GM12878 (cell line): ENCODE data around the gene TBP. TPM values are rescaled to one million over a fixed set of nuclear protein-coding genes. Genes with fewer than 3 reads are reported as not detected.

Experiments
- ATAC-seq: fragments of 200-7000 bp; cut with Tn5 transposase; 3 replicates; pipeline ENCODE4 v1.9.1; 2020; ENCODE audit warnings: mild to moderate bottlenecking, moderate library complexity
- Bru-seq: library from RNA; stranded (reverse); fragments of 400-500 nt; gene quantifications from one replicate; lab custom pipeline; 2021; lab: Mats Ljungman, UMichigan
- BruChase-seq, 2 experiments: library from RNA; stranded (reverse); fragments of 400-500 nt; gene quantifications; one replicate each; lab custom pipeline; 2021; lab: Mats Ljungman, UMichigan
- BruUV-seq: library from RNA; stranded (reverse); fragments of 400-500 nt; replicated peaks from 2 replicates; lab custom pipeline; 2021; lab: Mats Ljungman, UMichigan
- CTCF ChIA-PET: fragments of 300-600 bp; sonication (Branson Sonifier 250); formaldehyde crosslinking; extraction: SDS; loops from one replicate; lab custom pipeline; 2021; ENCODE audit warnings: inconsistent platforms; lab: Yijun Ruan, JAX
- POLR2A ChIA-PET: fragments of 350-600 bp; formaldehyde crosslinking; extraction: SDS; loops from one replicate; lab custom pipeline; 2021; ENCODE audit warnings: inconsistent platforms; lab: Charles Lee
- RAD21 ChIA-PET: fragments of 300-600 bp; sonication (Branson Sonifier 250); formaldehyde crosslinking; loops from one replicate; lab custom pipeline; 2023; ENCODE audit warnings: antibody characterized with exemption; ENCODE audit not compliant: unreplicated experiment; lab: Charles Lee
- SMC1A ChIA-PET: fragments of 300-600 bp; sonication (Branson Sonifier 250); formaldehyde crosslinking; loops from one replicate; lab custom pipeline; 2023; ENCODE audit not compliant: unreplicated experiment, uncharacterized antibody; lab: Charles Lee
- DNase-seq: peaks from one replicate; pipeline ENCODE4 v3.0.0-alpha.2; 2011; ENCODE audit warnings: low read depth, low spot score
- FAIRE-seq: peaks from 3 replicates; lab custom pipeline; 2011; peaks lifted over from hg19 to GRCh38; lab: Jason Lieb, UNC
- H2AFZ ChIP-seq: 2 replicates; pipeline ENCODE4 v1.6.0; 2011; ENCODE audit warnings: low read depth, low read length, control low read depth; ENCODE audit not compliant: control insufficient read depth
- H3K27ac ChIP-seq: 2 replicates; pipeline ENCODE4 v1.5.1; 2011; ENCODE audit warnings: control low read depth; ENCODE audit not compliant: control insufficient read depth, insufficient read depth
- H3K27me3 ChIP-seq, 2 experiments: replicated peaks in 1 of 2; 2 replicates each; pipeline versions ENCODE4 v1.6.0 to v1.6.1; 2011; ENCODE audit warnings: low read length in 1 of 2; ENCODE audit not compliant: control insufficient read depth in 2 of 2, insufficient read depth in 2 of 2
- H3K36me3 ChIP-seq, 2 experiments: 2 replicates each; pipeline ENCODE4 v1.5.1; 2011; ENCODE audit warnings: low read length in 1 of 2; ENCODE audit not compliant: control insufficient read depth in 2 of 2, insufficient read depth in 2 of 2
- H3K4me1 ChIP-seq: 2 replicates; pipeline ENCODE4 v1.6.1; 2011; ENCODE audit warnings: mild to moderate bottlenecking, low read length, moderate library complexity, mixed read lengths; ENCODE audit not compliant: control insufficient read depth, insufficient read depth
- H3K4me2 ChIP-seq: 2 replicates; pipeline ENCODE4 v1.6.0; 2011; ENCODE audit warnings: control low read depth; ENCODE audit not compliant: control insufficient read depth, insufficient read depth
- H3K4me3 ChIP-seq: fragments of 200-600 bp; sonication (generic); 2 replicates; pipeline ENCODE4 v1.5.1; 2016
- H3K79me2 ChIP-seq: 2 replicates; pipeline ENCODE4 v1.6.0; 2011; ENCODE audit warnings: low read length; ENCODE audit not compliant: control insufficient read depth, insufficient read depth
- H3K9ac ChIP-seq: 2 replicates; pipeline ENCODE4 v1.8.0; 2011; ENCODE audit warnings: low read length, control low read depth, mixed read lengths; ENCODE audit not compliant: control insufficient read depth, insufficient read depth
- H3K9me3 ChIP-seq: replicated peaks from 3 replicates; pipeline ENCODE4 v1.5.1; 2011; ENCODE audit warnings: mild to moderate bottlenecking, low read length; ENCODE audit not compliant: control insufficient read depth, insufficient read depth
- H4K20me1 ChIP-seq: 2 replicates; pipeline ENCODE4 v1.6.0; 2011; ENCODE audit not compliant: control insufficient read depth, insufficient read depth
- BCLAF1 ChIP-seq: fragments of 450-650 bp; IDR thresholded peaks from 2 replicates; pipeline ENCODE4 v1.6.1; 2017; ENCODE audit warnings: antibody characterized with exemption, mild to moderate bottlenecking, moderate library complexity
- CHD4 ChIP-seq: fragments of 200-600 bp; sonication (generic); IDR thresholded peaks from 2 replicates; pipeline ENCODE4 v1.6.1; 2016; ENCODE audit warnings: mild to moderate bottlenecking
- CUX1 ChIP-seq: IDR thresholded peaks from 2 replicates; pipeline ENCODE4 v1.6.1; 2012; ENCODE audit warnings: improper control_type of control experiment, low read depth, low read length; ENCODE audit not compliant: insufficient replicate concordance
- NFYB ChIP-seq: IDR thresholded peaks from 2 replicates; pipeline ENCODE4 v1.6.1; 2011; ENCODE audit warnings: low read depth, mild to moderate bottlenecking, low read length, improper control_type of control experiment, moderate library complexity; ENCODE audit not compliant: insufficient read depth
- SP1 ChIP-seq: IDR thresholded peaks from one replicate; pipeline ENCODE4 v1.6.1; 2011; ENCODE audit warnings: low read depth, low read length
- SREBF1 ChIP-seq: IDR thresholded peaks from 2 replicates; pipeline ENCODE4 v1.6.1; 2012; ENCODE audit warnings: mild to moderate bottlenecking, low read length
- SREBF2 ChIP-seq: IDR thresholded peaks from 2 replicates; pipeline ENCODE4 v1.6.1; 2012; ENCODE audit warnings: mild to moderate bottlenecking, low read length
- TCF12 ChIP-seq: IDR thresholded peaks from 2 replicates; pipeline ENCODE4 v1.6.1; 2011; ENCODE audit warnings: low read depth, mild to moderate bottlenecking, low read length
- WGBS: methylation state at CpG from one replicate; pipeline ENCODE4 v1.1.6; 2016; ENCODE audit warnings: low lambda C conversion rate; ENCODE audit not compliant: insufficient replicate concordance, insufficient coverage; ENCODE audit errors: missing lambda C conversion rate; 5-methylcytosine and 5-hydroxymethylcytosine counted together
- in situ Hi-C: fragments of 300-500 bp; cut with MboI; formaldehyde crosslinking; loops from 9 replicates; pipeline ENCODE4 v1.14.3; 2018; ENCODE audit warnings: mixed read lengths
- intact Hi-C: fragments of 100-400 bp; cut with micrococcal nuclease; formaldehyde crosslinking; loops from one replicate; pipeline ENCODE4 v1.14.2; 2022; ENCODE audit not compliant: unreplicated experiment
- long read RNA-seq, 2 experiments: library from polyadenylated mRNA; unstranded; transcript quantifications; one replicate each; pipeline ENCODE4 v2.0.0, GENCODE V29; 2019 to 2020
- polyA minus RNA-seq, 3 experiments: library from RNA; depleted of rRNA, polyadenylated mRNA; stranded (reverse); fragments of >200 nt; gene quantifications; 2 replicates each; pipeline ENCODE4 v1.2.3, GENCODE V29; 2011
- polyA plus RNA-seq, 11 experiments: library from polyadenylated mRNA; depleted of rRNA in 4 of 11; unstranded in 6 of 11; stranded (reverse) in 5 of 11; fragments of >200 nt; fragmentation: Nextera tagmentation in 4 of 11; fragmentation: Illumina TruSeq in 1 of 11; extraction: Ambion mirVana in 4 of 11; extraction: Trizol in 1 of 11; gene quantifications; 1 replicate in 1 of 11; 2 replicates in 10 of 11; pipeline versions ENCODE4 v1.2.1 to v1.2.3, GENCODE V29; 2011 to 2016; ENCODE audit warnings: inconsistent platforms in 2 of 11, missing spikeins in 2 of 11, low read depth in 1 of 11
- total RNA-seq, 4 experiments: library from RNA; depleted of rRNA in 3 of 4; stranded (reverse); fragments of >200 nt in 3 of 4; fragmentation: Illumina TruSeq in 1 of 4; extraction: Trizol in 1 of 4; gene quantifications; 2 replicates each; pipeline versions ENCODE4 v1.2.1 to v1.2.3, GENCODE V29; 2013 to 2021

The TBP gene
- total RNA-seq (2013; cell fraction: nucleolus; rRNA removed): 39.7 and 48.9 TPM in 2 replicates
- total RNA-seq (2014; rRNA removed) (27.1 and 30.6 TPM in 2 replicates), total RNA-seq (2014; rRNA removed; fragmentation: Illumina TruSeq; extraction: Trizol) (13.6 and 15.0 TPM in 2 replicates), total RNA-seq (2021) (18.3 and 19.6 TPM in 2 replicates), polyA plus RNA-seq (2011; rRNA removed) (20.8 and 27.4 TPM in 2 replicates), polyA plus RNA-seq (2014; fragmentation: Illumina TruSeq; extraction: Trizol) (24.6 and 25.6 TPM in 2 replicates), polyA plus RNA-seq (2014; fragmentation: Nextera tagmentation; extraction: Ambion mirVana) (10 to 100 TPM; 26.0 to 35.5 TPM), polyA plus RNA-seq (2014; rRNA removed) (24.2 and 31.0 TPM in 2 replicates), polyA plus RNA-seq (2016; fragmentation: Nextera tagmentation; extraction: Ambion mirVana) (10 to 100 TPM; 32.4 to 39.5 TPM), polyA minus RNA-seq (2011; rRNA and poly(A)+ RNA removed) (18.0 and 22.6 TPM in 2 replicates), Bru-seq, nascent RNA (percentile 90 among the genes with signal in this experiment), BruChase-seq, experiment 1, labeled RNA remaining after a 6-hour chase (percentile 80 among the genes with signal in this experiment), BruChase-seq, experiment 2, labeled RNA remaining after a 2-hour chase (percentile 85 among the genes with signal in this experiment)
- 10.0 TPM for polyA plus RNA-seq (2011; ENCODE audit: low read depth)
- polyA plus RNA-seq (2011; cell fraction: cytosol; rRNA removed): 17.1 and 25.9 TPM in 2 replicates
- polyA plus RNA-seq (2011; cell fraction: nucleus; rRNA removed): 21.4 and 22.2 TPM in 2 replicates
- 11.7 and 13.6 TPM in 2 replicates for polyA plus RNA-seq (2012)
- polyA minus RNA-seq (2011; cell fraction: cytosol; rRNA and poly(A)+ RNA removed): 6.4 and 8.0 TPM in 2 replicates
- 7.3 and 12.7 TPM in 2 replicates for polyA minus RNA-seq (2011; cell fraction: nucleus; rRNA and poly(A)+ RNA removed)
- long read RNA-seq, experiment 1, transcript TBP-201 (8 exons, 1,861 nt): minor isoform, 17 of 48 reads
- long read RNA-seq, experiment 1, transcript TBP-202 (8 exons, 1,903 nt): major isoform, 26 of 48 reads
- long read RNA-seq, experiment 1, partial matches to known transcripts: 4 of 48 reads
- long read RNA-seq, experiment 1, other reads (novel, unspliced or antisense): 1 of 48 reads
- long read RNA-seq, experiment 2, partial matches to known transcripts: 2 of 5 reads
- long read RNA-seq, experiment 2, other reads (novel, unspliced or antisense): 2 of 5 reads

GRCh38 chr6:170554013-170554795 lies at the start of gene TBP:
Gene TBP (plus strand): TSS chr6:170554369. CDS start chr6:170557030, 2,661 bp downstream.
- in situ Hi-C loops: loop anchor here (5.0 kb wide), 2 partner anchors 802 to 852 kb away; partner anchors contain the start of genes C6orf120, DYNLT2, ERMARD and WDR27
- Histone ChIP-seq H3K4me2 (peak within 1 kb of the TSS; percentile 77), H3K27ac (peak within 1 kb of the TSS; percentile 90), H3K4me3 (peak within 1 kb of the TSS; percentile 76), H2AFZ (peak within 1 kb of the TSS; percentile 93), H3K4me1 (peaks cover 3% of the 10 kb centered on the region; the same call in 1 of the 2 replicates), H3K36me3 (peaks cover 0 to 7% of the 10 kb centered on the region in 2 experiments; a peak in 2 of 4 replicates), H3K9ac (peak within 1 kb of the TSS; percentile 89), H3K9me3 (no peaks in the 10 kb centered on the region), H3K79me2 (peaks cover 68% of the 10 kb centered on the region), H3K27me3 (no peaks in the 10 kb centered on the region), H4K20me1 (peaks cover under 1% of the 10 kb centered on the region; the same call in 1 of the 2 replicates)
- peak; percentile 99 for FAIRE-seq
- WGBS: 1% methylated on average over 51 of the region's 51 CpGs
- BruUV-seq: TSS peak; percentile 76
- peak; percentile 91 for DNase-seq
- intact Hi-C loops: loop anchor here (1.0 to 5.0 kb wide), 3 partner anchors 30 to 852 kb away; partner anchors contain the start of genes C6orf120, DYNLT2, ERMARD and PDCD2
- ChIA-PET POLR2A (no interaction called here), SMC1A (interaction anchor here (0.8 to 1.4 kb wide), 3 partner anchors 14 to 30 kb away, joined by 3 to 8 read pairs (median 3); partner anchors contain the start of gene PDCD2), CTCF (interaction anchor here (1.1 to 1.6 kb wide), 2 partner anchors 24 to 30 kb away, joined by 4 to 6 read pairs; partner anchors contain the start of gene PDCD2), RAD21 (interaction anchor here (0.9 to 1.3 kb wide), 2 partner anchors 13 to 30 kb away, joined by 3 to 4 read pairs; partner anchors contain the start of gene PDCD2)
- ATAC-seq: peak; percentile 95
- TF ChIP-seq SREBF2: peak; percentile 36; the same call in 1 of the 2 replicates
- peak; percentile 56; the same call in 1 of the 2 replicates for TF ChIP-seq TCF12
- TF ChIP-seq BCLAF1: no peak
- TF ChIP-seq NFYB: peak; percentile 84
- TF ChIP-seq SP1: peak; percentile 77
- TF ChIP-seq CUX1: peak; percentile 80
- TF ChIP-seq SREBF1: peak; percentile 72
- no peak for TF ChIP-seq CHD4
